HG02852 (cell line): ENCODE results near the gene LPP.

Experiments used
- ATAC-seq: cut with Tn5 transposase; IDR thresholded peaks from one replicate; pipeline ENCODE4 v1.9.1; 2021; ENCODE audit warnings: mild to moderate bottlenecking, moderate library complexity; ENCODE audit not compliant: unreplicated experiment

Gene LPP

DNA sequence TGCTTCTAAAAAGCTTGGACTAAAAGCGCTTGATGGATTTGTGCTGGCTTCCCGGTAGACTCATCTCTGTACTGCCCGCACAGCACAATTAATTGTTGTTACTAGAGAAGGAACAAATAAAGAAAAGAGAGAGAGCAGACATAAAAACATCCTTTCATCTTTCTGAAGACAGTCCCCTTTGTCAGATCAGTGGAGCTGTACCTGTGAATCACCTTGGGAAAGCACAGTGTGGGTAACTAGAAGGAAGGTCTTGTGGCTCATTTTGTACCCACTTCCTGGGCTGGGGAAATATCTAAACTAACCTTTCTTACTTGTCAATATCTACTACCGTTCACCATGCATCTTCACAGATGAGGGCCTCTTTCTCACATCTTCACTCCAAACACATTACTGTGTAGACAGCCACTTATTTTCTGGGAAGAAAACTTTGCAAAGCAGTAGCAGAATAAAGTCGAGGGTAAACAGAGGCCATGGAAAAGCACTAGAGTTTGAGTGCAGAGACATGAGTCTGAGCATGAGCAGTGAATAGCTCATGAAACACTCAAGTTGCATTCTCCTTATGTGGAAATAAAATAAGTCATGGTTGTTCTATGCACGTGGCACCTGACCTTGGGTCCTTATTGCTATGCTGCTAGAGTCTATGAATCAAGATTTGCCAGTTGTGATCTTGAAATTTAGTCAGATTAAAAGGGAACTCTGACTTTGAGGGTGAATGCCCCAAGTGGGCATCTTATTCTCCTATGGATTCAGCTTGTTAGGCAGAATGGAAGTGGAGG, 169.3 kb downstream of the LPP start:
- ATAC-seq: no peak

DNA sequence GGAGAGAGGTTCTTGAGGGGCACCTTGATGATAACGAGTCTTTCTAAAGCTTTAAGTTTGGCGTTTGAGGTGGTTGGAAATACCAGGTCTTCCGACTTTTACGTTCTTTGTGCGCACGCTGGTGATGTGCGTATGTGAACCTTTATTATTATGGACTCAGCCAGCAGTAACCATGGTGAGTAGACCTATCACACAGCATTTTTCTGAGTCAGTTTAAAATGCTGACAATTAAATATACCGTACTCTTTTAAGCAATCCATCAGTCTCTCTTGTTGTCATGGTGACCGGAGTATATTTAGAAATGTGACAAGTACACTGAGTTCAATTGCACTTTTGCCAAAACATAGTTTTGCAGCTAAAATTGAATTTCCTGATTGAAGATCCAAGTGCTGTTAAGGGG, 172.2 kb downstream of the LPP start:
- no peak for ATAC-seq

DNA sequence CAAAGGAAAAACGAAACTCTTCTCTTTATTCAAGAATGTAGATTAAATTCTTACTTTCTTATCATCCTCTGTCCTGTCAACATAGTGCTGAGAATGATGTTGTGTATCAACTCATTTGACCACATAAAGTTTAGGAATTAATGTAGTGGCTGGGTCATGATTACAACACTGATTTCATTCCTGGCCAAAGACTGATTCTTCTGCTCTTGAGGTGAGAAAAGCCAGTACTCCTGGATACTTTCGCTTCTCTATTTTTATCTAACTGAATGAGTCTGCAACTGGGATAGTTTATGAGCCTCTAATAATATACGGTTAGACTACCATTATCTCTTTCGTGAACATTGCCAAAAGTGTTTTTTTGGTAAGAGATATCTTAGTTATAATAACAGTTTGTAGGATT, 173.0 kb downstream of the LPP start:
- ATAC-seq: no peak

DNA sequence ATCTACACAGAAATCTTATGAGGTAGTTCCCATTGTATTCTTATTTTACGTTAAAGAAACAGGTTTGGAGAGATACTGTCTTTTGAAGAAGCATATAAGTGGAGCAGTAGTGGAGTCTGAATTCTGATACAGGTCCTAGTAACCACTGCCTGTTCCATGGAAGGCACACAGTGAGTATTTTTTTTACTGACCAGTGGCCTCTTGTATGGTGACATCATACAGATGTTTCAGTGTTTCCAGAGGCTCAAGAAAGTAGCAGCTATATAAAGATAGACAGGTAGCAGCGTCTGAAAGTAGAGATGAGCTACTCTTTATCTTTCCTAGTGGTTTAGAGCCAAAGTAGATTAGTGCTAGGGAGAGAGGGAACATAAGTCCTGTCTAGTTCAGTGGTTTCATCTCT, 173.5 kb downstream of the LPP start:
- ATAC-seq: no peak

DNA sequence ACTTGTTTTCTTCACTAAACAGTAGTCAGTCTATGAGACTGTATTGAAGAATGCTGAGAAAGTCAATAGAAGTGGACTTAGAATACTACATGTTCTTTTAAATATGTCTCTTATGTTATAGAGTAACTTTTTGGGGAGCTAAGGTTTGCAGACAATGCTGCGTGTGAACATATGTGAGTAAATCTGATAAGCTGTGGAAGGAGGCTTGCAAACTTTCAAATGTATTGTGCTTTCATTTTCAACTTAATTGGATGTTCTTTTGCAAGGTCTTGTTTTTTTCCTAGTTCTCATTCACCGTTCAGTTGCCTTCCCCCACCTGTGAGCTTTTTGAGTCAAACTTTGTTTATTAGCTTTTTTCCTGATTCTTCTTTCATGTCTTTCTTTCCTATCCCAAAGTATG, 176.2 kb downstream of the LPP start:
- ATAC-seq: no peak

DNA sequence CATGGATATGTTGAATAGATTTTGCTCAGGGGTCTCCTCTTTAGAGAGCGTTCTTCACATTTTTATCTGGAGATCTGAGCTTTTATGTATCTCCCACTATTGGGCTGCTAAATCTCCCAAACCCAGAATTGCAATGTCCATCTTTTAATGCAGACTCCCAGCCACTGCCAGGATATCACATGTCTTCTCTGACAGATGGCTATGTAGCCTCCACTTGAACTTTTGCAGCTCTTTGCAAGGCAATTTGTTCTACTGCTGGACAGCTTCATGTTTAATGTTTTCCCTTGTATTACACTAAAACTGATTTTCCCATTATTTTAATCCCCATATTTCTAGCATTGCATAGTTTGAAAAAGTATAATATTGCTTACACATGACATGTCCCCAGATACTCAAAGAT, 177.2 kb downstream of the LPP start:
- ATAC-seq: no peak

DNA sequence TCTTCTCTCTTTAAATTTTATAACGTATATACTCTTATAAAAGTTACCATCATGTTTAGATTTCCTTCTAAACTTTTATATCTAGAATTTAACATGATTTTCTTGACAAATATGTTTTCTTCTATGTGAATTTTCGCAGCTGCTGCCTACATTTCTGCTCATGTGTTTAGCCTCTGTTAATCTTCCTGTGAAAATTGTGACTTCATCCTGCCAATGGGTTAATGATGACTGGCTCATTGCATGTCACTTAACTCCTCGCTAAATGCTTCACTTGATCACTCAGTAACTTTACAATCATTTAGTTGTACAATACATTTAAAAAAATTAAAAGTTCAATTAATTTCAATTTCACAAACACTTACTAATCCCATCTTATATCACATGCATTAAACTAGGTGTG, 178.1 kb downstream of the LPP start:
- ATAC-seq: no peak

DNA sequence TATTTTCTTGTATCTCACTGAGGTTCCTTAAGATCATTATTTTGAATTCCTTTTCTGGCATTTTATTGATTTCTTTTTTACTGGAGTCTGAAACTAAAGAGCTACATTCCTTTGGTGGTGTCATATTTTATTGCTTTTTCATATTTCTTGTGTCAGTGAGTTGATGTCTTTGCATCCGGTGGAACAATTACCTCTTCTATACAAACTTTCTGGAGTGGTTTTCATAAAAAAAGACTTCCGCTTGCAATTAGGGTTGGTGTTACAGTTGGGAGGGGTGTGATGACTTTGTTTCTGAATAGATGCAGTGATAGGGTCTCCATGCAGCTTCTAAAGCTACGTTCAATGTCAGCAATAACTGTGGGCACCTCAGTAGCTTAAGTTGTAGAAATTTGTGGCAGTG, 181.7 kb downstream of the LPP start:
- ATAC-seq: no peak

DNA sequence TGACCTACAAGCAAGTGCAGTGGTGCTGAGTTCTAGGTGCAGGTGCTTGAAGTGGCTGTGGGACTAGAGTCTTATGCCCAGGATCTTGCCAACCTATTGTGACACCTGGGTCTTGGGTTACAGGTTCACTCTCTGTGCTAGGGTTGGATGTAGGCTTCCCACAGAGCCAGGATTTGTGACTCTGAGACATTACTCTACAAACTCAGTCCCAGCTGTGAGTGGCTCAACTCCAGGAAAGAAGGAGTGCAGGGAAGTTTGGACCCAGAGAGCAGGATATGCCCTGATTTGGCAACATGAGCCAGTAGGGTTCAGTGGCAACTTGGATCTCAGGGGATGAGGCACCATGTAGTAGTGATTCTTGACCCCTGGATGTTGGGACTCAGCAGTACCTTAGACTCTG, 182.2 kb downstream of the LPP start:
- no peak for ATAC-seq

DNA sequence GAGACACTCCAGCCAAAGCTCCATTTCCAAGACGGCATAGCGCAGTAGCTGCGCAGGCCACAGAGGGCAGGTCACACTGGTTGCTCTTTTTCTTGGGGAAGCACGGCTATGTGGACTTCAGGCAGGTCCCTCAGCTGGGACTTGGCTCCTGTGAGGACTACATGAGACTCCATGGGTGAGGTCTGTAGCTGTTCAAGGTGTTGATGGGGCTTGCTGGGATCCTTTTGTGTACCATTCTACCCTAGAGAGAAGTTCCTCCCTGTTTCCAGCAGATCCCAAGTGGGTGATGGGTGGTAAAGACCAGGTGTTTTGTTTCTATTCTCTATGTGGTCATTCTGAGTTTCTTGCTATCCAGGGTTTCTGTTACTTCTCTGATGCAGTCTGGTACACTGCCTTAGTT, 183.3 kb downstream of the LPP start:
- ATAC-seq: no peak

DNA sequence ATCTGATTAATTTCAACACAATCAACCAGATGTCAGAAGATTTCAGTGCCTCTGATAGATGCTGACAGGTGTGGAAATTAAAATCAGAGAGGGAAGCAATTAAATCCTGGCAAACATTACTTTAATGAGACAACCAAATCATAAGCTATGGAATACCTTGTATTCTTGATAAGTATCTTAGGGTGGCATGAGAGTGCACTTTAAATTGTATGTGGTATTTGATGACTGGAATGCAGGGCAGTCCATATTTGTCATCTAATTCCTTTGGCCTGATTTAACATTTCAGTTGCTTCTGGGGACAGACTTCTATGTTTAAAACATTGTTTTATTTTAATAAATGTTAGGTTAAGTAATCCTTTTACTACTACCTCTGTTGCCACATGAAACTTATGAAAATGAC, 184.1 kb downstream of the LPP start:
- no peak for ATAC-seq

DNA sequence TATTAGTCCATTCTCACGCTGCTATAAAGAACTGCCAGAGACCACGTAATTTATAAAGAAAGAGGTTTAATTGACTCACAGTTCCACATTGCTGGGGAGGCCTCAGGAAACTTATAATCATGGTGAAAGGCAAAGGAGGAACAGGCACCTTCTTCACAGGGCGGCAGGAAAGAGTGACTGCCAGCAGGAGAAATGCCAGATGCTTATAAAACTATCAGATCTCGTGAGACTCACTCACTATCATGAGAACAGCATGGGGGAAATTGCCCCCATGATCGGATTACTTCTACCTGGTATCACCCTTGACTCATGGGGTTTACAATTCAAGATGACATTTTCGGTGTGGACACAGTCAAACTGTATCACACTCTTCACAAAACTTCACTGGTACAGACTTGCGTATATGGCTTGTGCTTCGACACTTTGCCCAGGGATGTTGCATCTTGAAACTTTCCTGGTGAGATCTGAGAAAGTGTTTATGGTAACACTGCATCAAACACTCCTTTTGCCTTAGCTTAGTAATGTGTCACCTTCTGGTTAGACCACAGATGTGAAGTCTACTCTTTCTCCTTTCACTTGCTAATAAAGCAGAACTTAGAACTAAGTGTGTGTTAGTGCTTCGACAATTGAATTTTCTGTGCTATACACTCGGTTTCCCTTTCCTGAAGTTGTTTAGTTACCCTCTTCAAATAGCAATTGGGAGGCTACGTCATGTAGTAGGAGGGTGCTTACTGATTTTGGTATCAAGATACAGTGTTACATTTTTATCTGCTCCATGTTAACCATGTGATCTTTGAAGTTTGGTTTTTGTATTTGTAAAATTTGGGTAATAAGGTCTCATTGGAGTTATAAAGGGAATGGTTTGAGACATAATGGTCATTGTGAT, 185.7 kb downstream of the LPP start:
- peak; percentile 56 for ATAC-seq

DNA sequence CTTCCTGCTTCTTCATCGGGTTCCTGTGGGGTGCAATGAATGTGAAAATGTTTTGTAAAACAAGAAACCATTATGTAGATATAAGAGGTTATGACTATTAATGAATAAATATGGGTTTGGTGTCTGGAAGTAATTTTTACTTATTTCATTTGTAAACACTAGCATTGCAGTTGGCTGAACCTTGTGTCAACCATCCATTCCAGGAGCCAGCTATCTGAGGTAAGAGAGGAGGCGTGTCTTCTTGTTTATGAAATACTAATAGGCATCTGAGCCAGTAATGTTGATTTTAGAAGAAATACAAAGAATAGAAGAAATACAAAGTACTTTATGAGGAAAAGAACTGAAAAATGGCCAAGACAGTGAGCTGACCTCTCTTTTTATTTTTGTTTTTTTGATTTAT, 187.5 kb downstream of the LPP start:
- no peak for ATAC-seq

DNA sequence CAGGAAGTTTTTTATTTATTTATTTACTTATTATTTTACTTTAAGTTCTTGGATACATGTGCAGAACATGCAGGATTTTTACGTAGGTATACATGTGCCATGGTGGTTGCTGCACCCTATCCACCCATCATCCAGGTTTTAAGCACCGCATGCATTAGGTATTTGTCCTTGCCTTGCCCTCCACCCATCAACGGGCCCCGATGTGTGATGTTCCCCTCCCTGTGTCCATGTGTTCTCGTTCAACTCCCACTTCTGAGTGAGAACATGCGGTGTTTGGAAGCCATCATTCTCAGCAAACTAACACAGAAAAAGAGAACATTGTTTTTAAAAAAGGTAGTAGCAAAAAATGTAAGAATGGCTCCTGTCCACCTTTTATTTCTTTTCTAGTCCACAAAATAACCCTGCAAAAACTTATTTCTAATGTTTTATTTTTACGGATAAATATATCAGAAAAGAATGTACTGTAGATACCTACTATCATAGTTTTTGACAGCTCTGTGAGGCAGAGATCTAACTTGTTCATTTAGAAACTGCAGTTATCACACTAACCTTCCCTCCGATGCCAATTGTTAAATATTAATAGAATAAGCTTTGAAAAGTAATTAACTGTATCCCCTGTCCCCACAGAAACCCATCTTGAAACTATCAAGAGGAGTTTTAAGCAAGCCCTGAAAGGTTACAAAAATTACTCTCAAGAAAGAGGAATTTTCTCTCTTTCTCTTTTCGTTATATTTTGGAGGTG, 189.2 kb downstream of the LPP start:
- ATAC-seq: no peak

DNA sequence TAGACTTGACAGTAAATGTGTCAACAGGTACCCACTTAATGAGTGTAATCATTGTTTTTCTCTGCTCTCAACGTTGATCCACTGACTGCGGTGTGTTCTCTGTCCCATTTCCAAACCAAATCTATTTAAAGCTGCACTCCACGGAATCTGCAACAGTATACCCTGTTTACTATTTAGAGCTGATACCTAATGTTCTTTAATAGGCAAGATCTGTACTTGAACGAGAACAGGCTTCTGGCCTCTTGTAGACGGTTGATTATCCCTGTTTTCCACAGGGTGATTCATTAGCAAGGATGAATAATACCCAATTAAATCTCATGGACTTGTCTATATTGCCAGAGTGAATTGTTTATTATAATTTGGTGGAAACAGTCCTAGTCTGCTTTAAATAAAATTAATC, 189.9 kb downstream of the LPP start:
- ATAC-seq: no peak

DNA sequence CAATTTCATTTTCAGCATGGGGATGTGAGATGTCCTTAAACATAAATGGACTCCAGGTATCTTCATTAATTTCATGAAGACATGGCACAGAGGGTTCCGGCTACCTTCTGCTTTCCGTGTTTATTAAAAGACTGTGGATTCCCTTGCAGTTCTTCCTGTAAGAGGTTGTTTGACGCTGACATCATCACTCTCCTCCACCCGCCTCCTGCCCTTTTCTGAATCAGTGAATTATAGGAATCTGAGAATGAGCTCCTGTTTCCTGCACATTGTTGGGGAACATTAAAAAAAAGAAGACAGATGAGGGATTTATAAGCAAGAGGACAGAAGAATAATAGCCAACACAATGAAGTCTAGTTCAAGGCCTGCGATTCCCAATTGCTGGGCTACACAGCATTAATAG, 191.3 kb downstream of the LPP start:
- ATAC-seq: no peak

DNA sequence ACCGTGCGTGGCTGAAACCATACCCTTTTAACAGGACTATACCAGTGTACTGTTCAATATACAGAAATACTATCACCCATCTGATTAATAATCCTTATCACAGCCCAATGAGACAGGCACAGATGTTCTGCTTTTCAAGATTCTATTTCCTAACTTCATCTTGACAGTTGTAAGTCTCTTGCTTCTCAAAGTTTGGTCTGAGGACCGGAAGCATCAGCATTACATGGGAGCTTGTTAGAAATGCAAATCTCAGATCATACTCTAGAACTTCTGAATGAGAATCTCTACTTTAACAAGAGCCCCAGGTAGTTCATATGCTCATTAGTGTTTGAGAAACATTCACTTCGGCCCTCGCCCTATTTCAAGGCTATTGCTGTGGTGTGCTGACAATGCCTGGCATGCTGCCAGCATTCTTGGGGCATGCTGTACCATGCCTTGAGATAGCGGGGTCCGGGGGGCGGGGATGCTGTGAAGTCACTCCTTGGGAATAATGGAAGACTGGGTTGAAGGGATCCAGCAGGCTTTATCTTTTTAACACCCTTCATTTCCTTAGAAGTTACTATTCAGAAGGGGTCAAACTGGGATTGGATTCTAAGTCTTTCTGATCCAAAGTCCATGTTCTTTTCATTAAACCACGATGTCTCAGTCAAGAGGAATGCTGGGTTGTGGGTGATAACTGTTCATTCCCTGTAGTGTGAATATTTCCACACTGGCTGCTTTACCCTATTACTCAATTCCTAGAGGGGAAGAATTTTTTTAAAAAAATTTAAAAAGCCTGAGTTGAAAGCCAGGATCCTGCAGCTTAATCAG, 194.7 kb downstream of the LPP start:
- ATAC-seq: no peak

DNA sequence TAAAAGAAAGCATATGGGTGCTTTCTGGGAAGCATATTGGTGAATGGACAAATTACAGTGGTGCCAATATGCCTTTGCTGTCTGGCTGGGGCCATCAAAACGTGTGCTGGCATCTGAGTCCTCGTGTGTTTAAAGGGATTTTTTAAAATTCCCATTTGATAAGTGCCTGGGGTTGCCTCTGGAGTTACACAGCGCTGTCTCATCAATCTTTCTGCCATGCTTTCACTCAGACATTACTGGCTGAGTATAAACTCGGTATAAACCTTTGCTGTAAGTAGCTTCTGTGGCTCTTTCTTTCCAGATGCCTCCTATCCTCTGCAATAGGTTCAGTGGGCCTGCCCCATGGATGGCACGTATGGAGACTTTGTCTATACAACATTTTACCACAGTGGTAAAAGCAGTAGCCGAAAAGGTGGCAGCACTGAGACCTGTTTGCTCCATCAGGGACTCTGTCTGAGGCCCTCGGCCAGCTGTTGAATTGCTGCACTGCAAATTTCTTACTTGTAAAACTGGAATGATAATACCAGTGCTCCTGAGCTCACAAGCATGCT, 195.5 kb downstream of the LPP start:
- no peak for ATAC-seq

DNA sequence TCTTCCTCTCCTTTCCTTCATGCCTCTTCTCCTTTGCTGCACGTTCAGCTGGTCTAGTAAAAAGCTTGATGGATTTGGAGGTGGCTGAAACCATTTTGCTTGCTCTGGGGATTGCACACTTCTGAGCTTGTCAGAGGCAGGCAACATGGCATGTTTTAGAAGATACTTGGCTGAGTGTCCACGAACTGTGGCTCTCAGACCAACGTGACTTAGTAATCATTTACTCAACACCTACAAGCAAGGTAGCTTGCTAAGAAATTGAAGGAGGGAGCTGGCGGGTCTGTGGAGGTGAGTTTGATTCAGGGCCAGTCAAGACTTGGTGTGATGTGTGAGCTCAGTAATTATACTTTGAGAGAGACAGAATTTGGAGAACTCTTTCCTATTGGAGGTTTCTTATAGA, 196.0 kb downstream of the LPP start:
- ATAC-seq: no peak

DNA sequence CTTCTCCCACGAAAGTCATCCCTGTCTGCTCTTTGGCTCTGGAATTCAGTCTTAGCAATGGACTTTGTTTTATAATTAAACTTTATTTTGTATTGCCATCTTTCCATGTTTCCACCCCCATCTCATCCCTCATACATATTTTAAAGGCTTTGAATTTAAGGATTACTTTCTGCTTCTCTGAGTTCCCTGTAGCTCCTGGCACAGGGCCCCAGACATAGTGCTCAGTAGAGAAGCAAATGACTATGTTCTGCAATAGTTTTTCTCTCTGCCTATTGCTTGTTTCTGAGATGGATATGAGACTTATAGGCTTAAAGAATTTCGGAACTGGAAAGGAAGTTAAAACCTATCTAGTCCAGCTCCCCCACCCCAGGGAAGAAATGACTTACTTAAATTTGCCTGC, 197.0 kb downstream of the LPP start:
- ATAC-seq: no peak

DNA sequence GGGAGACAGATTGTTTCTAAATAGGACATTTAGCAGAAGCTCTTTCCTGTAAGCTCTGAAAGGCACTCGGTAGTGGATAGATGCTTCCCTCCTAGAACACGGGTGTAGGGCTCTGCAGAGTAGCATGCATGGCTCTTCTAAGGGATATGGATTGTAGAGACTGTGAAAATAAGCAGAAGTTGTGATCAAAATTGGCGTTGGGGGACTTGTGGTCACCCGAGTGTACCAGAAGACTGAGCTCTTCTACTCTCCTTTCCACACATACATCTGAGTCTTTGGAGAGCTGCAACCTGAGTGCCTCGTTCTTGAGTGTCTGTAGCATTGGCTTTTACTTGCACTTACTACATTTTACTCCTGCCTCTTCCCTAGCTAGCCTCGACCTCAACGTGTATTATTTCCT, 197.7 kb downstream of the LPP start:
- no peak for ATAC-seq
